K562 (cell line): ENCODE data around the gene MTARC2. TPM values are rescaled to one million over a fixed set of nuclear protein-coding genes. Genes with fewer than 3 reads are reported as not detected.

ENCODE experiments used
- ATAC-seq: fragments of 200-7000 bp; cut with Tn5 transposase; 3 replicates; pipeline ENCODE4 v1.9.1; 2020; ENCODE audit warnings: moderate library complexity
- BruUV-seq: library from RNA; stranded (reverse); fragments of 400-500 nt; replicated peaks from 2 replicates; lab custom pipeline; 2021; lab: Mats Ljungman, UMichigan
- CTCF ChIA-PET: fragments of 300-600 bp; formaldehyde crosslinking; extraction: SDS; loops from one replicate; lab custom pipeline; 2021; ENCODE audit warnings: low intra/inter-chr PET ratio; lab: Yijun Ruan, JAX
- POLR2A ChIA-PET: fragments of 300-600, 350-650 bp; sonication (Branson Sonifier 250); formaldehyde crosslinking; extraction: SDS; loops from one replicate; lab custom pipeline; 2021; ENCODE audit warnings: antibody characterized with exemption, inconsistent platforms; lab: Yijun Ruan, JAX
- DNase-seq, 4 experiments: peaks; one replicate each; pipeline versions ENCODE4 v3.0.0 to v3.0.0-alpha.2; 2011 to 2018; ENCODE audit warnings: low spot score in 3 of 4, mixed read lengths in 3 of 4; ENCODE audit errors: extremely low read depth in 1 of 4
- FAIRE-seq: peaks from 2 replicates; lab custom pipeline; 2011; peaks lifted over from hg19 to GRCh38; lab: Jason Lieb, UNC
- H2AFZ ChIP-seq: 2 replicates; pipeline ENCODE4 v1.6.0; 2011; ENCODE audit warnings: low read depth, low read length, control low read depth, inconsistent platforms
- H3K27ac ChIP-seq: fragments of 200-600 bp; 3 replicates; pipeline ENCODE4 v1.8.0; 2011; ENCODE audit warnings: low read depth, mild to moderate bottlenecking, control low read depth, inconsistent platforms, low read length, moderate library complexity, mixed read lengths; ENCODE audit errors: extremely low read depth
- H3K27me3 ChIP-seq, 2 experiments: fragments of 300-600 bp in 1 of 2; 2 replicates in 1 of 2; 3 replicates in 1 of 2; pipeline versions ENCODE4 v1.6.0 to v1.8.0; 2011; ENCODE audit warnings: inconsistent platforms in 2 of 2, low read length in 2 of 2, mild to moderate bottlenecking in 1 of 2, mixed read lengths in 1 of 2, moderate library complexity in 1 of 2; ENCODE audit not compliant: control insufficient read depth in 2 of 2, insufficient read depth in 2 of 2
- H3K36me3 ChIP-seq: fragments of 300-600 bp; 3 replicates; pipeline ENCODE4 v1.8.0; 2011; ENCODE audit warnings: mild to moderate bottlenecking, low read length, inconsistent platforms; ENCODE audit not compliant: control insufficient read depth, insufficient read depth
- H3K4me1 ChIP-seq, 2 experiments: fragments of 200-600 bp in 1 of 2; replicated peaks in 1 of 2; 2 replicates in 1 of 2; 3 replicates in 1 of 2; pipeline versions ENCODE4 v1.5.1 to v1.8.0; 2011; ENCODE audit warnings: inconsistent platforms in 2 of 2, low read length in 2 of 2, mild to moderate bottlenecking in 1 of 2, mixed read lengths in 1 of 2, moderate library complexity in 1 of 2; ENCODE audit not compliant: control insufficient read depth in 2 of 2, insufficient read depth in 2 of 2
- H3K4me2 ChIP-seq: 2 replicates; pipeline ENCODE4 v1.6.1; 2011; ENCODE audit warnings: low read length, control low read depth, inconsistent platforms, mixed read lengths; ENCODE audit not compliant: insufficient read depth
- H3K4me3 ChIP-seq: fragments of 200-600 bp; sonication (generic), shearing (Covaris generic); 2 replicates; pipeline ENCODE4 v1.5.1; 2016; ENCODE audit warnings: control low read depth, inconsistent platforms
- H3K79me2 ChIP-seq: fragments of 200-600 bp; 3 replicates; pipeline ENCODE4 v1.8.0; 2011; ENCODE audit warnings: low read length, inconsistent platforms; ENCODE audit not compliant: control insufficient read depth, insufficient read depth
- H3K9ac ChIP-seq, 2 experiments: 2 replicates each; pipeline versions ENCODE4 v1.6.0 to v1.6.1; 2011; ENCODE audit warnings: low read depth in 2 of 2, low read length in 2 of 2, control low read depth in 1 of 2, inconsistent platforms in 1 of 2, mild to moderate bottlenecking in 1 of 2, mixed read lengths in 1 of 2; ENCODE audit not compliant: insufficient read depth in 1 of 2
- H3K9me1 ChIP-seq: one replicate; pipeline ENCODE4 v1.6.0; 2011; ENCODE audit warnings: inconsistent platforms, mild to moderate bottlenecking, low read length, moderate library complexity; ENCODE audit not compliant: control insufficient read depth, insufficient read depth
- H3K9me3 ChIP-seq: replicated peaks from 2 replicates; pipeline ENCODE4 v1.5.1; 2011; ENCODE audit warnings: low read depth, low read length, inconsistent platforms; ENCODE audit not compliant: control insufficient read depth, insufficient read depth
- H4K20me1 ChIP-seq: replicated peaks from 2 replicates; pipeline ENCODE4 v1.6.1; 2011; ENCODE audit warnings: low read length, inconsistent platforms, mixed read lengths; ENCODE audit not compliant: control insufficient read depth, insufficient read depth
- DIDO1 ChIP-seq: fragments of 450-650 bp; IDR thresholded peaks from 2 replicates; pipeline ENCODE4 v1.6.1; 2016; ENCODE audit warnings: low read depth, missing biosample characterization, missing genetic modification characterization
- EGR1 ChIP-seq: fragments of 450-650 bp; conservative IDR thresholded peaks from 2 replicates; pipeline ENCODE4 v1.6.1; 2017; ENCODE audit warnings: mild to moderate bottlenecking
- KAT8 ChIP-seq: fragments of 450-650 bp; IDR thresholded peaks from 2 replicates; pipeline ENCODE4 v1.6.1; 2016; ENCODE audit warnings: low read depth, mild to moderate bottlenecking
- PHTF2 ChIP-seq: fragments of 250-450 bp; sonication (Bioruptor Pico); IDR thresholded peaks from 2 replicates; pipeline ENCODE4 v1.5.0; 2021; ENCODE audit warnings: mild to moderate bottlenecking
- WGBS: fragments of 100-300 bp; shearing (Covaris generic); methylation state at CpG from one replicate; pipeline ENCODE4 v1.1.6; 2016; ENCODE audit warnings: low coverage, mixed read lengths; ENCODE audit not compliant: insufficient coverage; ENCODE audit errors: missing lambda C conversion rate; 5-methylcytosine and 5-hydroxymethylcytosine counted together
- in situ Hi-C: fragments of 300-500 bp; cut with MboI; formaldehyde crosslinking; loops from 4 replicates; pipeline ENCODE4 v1.15.0; 2018; ENCODE audit warnings: inconsistent platforms, mixed read lengths
- intact Hi-C: fragments of 100-400 bp; cut with micrococcal nuclease; formaldehyde crosslinking; loops from 2 replicates; pipeline ENCODE4 v1.14.2; 2022
- polyA plus RNA-seq, 8 experiments: library from polyadenylated mRNA; depleted of rRNA in 4 of 8; stranded (reverse) in 5 of 8; unstranded in 3 of 8; fragments of >200 nt; fragmentation: Nextera tagmentation in 2 of 8; fragmentation: Illumina TruSeq in 1 of 8; extraction: Ambion mirVana in 2 of 8; extraction: Trizol in 1 of 8; gene quantifications; 2 replicates each; pipeline versions ENCODE4 v1.2.1 to v1.2.3, GENCODE V29; 2011 to 2014; ENCODE audit warnings: inconsistent platforms in 1 of 8, missing spikeins in 1 of 8
- total RNA-seq, 7 experiments: library from RNA; depleted of rRNA in 6 of 7; stranded (reverse); fragments of >200 nt in 6 of 7; fragmentation: Illumina TruSeq in 2 of 7; extraction: Trizol in 2 of 7; gene quantifications; 2 replicates each; pipeline versions ENCODE4 v1.2.1 to v1.2.3, GENCODE V29; 2011 to 2021; ENCODE audit warnings: low replicate concordance in 1 of 7
- TF ChIP-seq, protein P1 (sequence below): sonication (generic); formaldehyde crosslinking; IDR thresholded peaks from 2 replicates; pipeline ENCODE4 v1.8.1; 2023; ENCODE audit warnings: mild to moderate bottlenecking, missing genetic modification reagents

MTARC2 gene
- total and polyA plus RNA-seq, 9 of the 15 experiments (the other 6 are each of a cell fraction or from before 2014, with no cell fraction given) = 0.03 to 0.35 TPM; not detected in 7

DNA sequence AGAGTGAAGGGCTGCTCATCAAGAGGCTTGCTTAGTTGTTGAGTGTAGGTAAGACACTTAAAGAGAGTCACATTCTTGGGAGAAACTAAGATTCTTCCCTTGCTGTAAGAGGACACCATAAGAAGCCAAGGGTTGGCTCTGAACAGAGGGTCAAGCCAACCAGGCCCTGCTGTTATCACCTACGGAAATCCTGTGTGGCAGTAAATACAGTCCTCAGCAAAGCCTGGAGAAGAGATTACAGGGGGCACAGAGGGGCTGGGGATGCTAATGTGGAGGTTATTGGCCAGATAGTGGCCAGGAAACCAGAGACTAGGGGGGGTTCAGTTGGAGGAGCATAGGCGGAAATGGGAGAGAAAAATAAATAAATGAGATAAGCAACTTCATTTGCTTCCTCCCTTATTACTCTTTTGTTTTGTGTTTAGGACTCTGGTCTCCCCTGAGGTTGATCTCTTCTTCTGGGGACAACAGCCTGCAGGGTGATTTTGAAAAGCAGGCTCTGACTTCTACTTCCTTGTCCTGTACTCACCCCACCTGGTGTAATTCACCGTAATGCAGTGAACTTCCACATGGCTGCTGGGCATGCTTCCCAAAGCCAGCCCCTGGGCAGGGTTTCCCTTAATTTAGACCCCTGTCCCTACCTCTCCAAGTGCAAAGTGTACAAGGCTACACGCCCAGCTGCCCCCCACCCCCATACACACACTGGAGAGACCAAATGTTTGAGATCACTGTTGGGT is 79.5 kb downstream of the MTARC2 start:
- in situ Hi-C loops (no loop called here), intact Hi-C loops (no loop called here)
- H3K27ac ChIP-seq = no peak overlapping the region
- H3K36me3 ChIP-seq = no peaks in the 10 kb centered on the region
- H3K9me3 ChIP-seq = no peaks in the 10 kb centered on the region
- no peaks in the 10 kb centered on the region for H4K20me1 ChIP-seq
- TF ChIP-seq, protein P1, sequence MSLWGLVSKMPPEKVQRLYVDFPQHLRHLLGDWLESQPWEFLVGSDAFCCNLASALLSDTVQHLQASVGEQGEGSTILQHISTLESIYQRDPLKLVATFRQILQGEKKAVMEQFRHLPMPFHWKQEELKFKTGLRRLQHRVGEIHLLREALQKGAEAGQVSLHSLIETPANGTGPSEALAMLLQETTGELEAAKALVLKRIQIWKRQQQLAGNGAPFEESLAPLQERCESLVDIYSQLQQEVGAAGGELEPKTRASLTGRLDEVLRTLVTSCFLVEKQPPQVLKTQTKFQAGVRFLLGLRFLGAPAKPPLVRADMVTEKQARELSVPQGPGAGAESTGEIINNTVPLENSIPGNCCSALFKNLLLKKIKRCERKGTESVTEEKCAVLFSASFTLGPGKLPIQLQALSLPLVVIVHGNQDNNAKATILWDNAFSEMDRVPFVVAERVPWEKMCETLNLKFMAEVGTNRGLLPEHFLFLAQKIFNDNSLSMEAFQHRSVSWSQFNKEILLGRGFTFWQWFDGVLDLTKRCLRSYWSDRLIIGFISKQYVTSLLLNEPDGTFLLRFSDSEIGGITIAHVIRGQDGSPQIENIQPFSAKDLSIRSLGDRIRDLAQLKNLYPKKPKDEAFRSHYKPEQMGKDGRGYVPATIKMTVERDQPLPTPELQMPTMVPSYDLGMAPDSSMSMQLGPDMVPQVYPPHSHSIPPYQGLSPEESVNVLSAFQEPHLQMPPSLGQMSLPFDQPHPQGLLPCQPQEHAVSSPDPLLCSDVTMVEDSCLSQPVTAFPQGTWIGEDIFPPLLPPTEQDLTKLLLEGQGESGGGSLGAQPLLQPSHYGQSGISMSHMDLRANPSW (CRISPR knock-in tag) = no peak
- TF ChIP-seq DIDO1 (tag) = no peak
- TF ChIP-seq PHTF2 (CRISPR knock-in tag) = no peak
- TF ChIP-seq EGR1 = no peak
- TF ChIP-seq KAT8 = no peak
- no peak overlapping the region for H3K9ac ChIP-seq
- H2AFZ ChIP-seq = no peak overlapping the region
- no peak overlapping the region for H3K4me2 ChIP-seq
- H3K4me3 ChIP-seq = no peak overlapping the region
- ATAC-seq (no peak), DNase-seq (no peak), FAIRE-seq (no peak)
- ChIA-PET CTCF (no interaction called here), POLR2A (no interaction called here)
- no peaks in the 10 kb centered on the region for H3K79me2 ChIP-seq
- no TSS peak for BruUV-seq
- 1% methylated on average over 4 of the region's 4 CpGs for WGBS
- H3K27me3 ChIP-seq = no peaks in the 10 kb centered on the region
- H3K4me1 ChIP-seq = no peaks in the 10 kb centered on the region
- H3K9me1 ChIP-seq = no peaks in the 10 kb centered on the region
